Fibroblast of the conjunctiva (primary cell): ENCODE measurements around the gene BHLHA15.

Experiments
- DNase-seq: peaks from one replicate; pipeline ENCODE4 v3.0.0-alpha.2; 2010; ENCODE audit warnings: low read depth

The BHLHA15 gene

GRCh38 chr7:98187138-98187502 is 24.1 kb upstream of the BHLHA15 start:
- no peak for DNase-seq

- no peak for DNase-seq
Measured at GRCh38 chr7:98189559-98189958, 21.7 kb upstream of the BHLHA15 start.

- no peak for DNase-seq
Measured at GRCh38 chr7:98191668-98192431, 19.4 kb upstream of the BHLHA15 start.

- DNase-seq, result no peak
Measured at GRCh38 chr7:98192781-98193457, 18.3 kb upstream of the BHLHA15 start.

GRCh38 chr7:98193474-98194180 is 17.6 kb upstream of the BHLHA15 start:
- no peak for DNase-seq

GRCh38 chr7:98194186-98194585 is 17.1 kb upstream of the BHLHA15 start:
- DNase-seq, result no peak

- DNase-seq, result no peak
Measured at GRCh38 chr7:98194672-98195457, 16.4 kb upstream of the BHLHA15 start.

GRCh38 chr7:98196706-98197605 is 14.3 kb upstream of the BHLHA15 start:
- no peak for DNase-seq

GRCh38 chr7:98199131-98199530 is 12.1 kb upstream of the BHLHA15 start:
- DNase-seq, result no peak

GRCh38 chr7:98200364-98200763 is 10.9 kb upstream of the BHLHA15 start:
- no peak for DNase-seq

- no peak for DNase-seq
Measured at GRCh38 chr7:98202367-98203195, 8.7 kb upstream of the BHLHA15 start.

- no peak for DNase-seq
Measured at GRCh38 chr7:98203261-98203963, 7.8 kb upstream of the BHLHA15 start.

- no peak for DNase-seq
Measured at GRCh38 chr7:98203964-98204605, 7.2 kb upstream of the BHLHA15 start.

GRCh38 chr7:98204670-98205069 is 6.6 kb upstream of the BHLHA15 start:
- no peak for DNase-seq

- no peak for DNase-seq
Measured at GRCh38 chr7:98205162-98205845, 5.9 kb upstream of the BHLHA15 start.

GRCh38 chr7:98206451-98207330 is 4.5 kb upstream of the BHLHA15 start:
- DNase-seq, result no peak

- no peak for DNase-seq
Measured at GRCh38 chr7:98209166-98209920, 1.9 kb upstream of the BHLHA15 start.
